IMR-90 (cell line): Measurements from ENCODE around the gene PTK7. TPM values are rescaled to one million over a fixed set of nuclear protein-coding genes. Genes with fewer than 3 reads are reported as not detected.

Source experiments
- ATAC-seq: fragments of 200-7000 bp; cut with Tn5 transposase; 2 replicates; pipeline ENCODE4 v1.9.1; 2020; ENCODE audit warnings: low read depth, mild to moderate bottlenecking, moderate library complexity
- BruUV-seq: library from RNA; stranded (reverse); fragments of 400-500 nt; replicated peaks from 2 replicates; lab custom pipeline; 2021; lab: Mats Ljungman, UMichigan
- CTCF ChIA-PET: fragments of 300-600 bp; formaldehyde crosslinking; extraction: SDS; loops from one replicate; lab custom pipeline; 2021; ENCODE audit warnings: antibody characterized with exemption; lab: Yijun Ruan, JAX
- POLR2A ChIA-PET: fragments of 300-600 bp; sonication (Branson Sonifier 250); formaldehyde crosslinking; loops from one replicate; lab custom pipeline; 2022; ENCODE audit warnings: antibody characterized with exemption; ENCODE audit not compliant: unreplicated experiment; lab: Charles Lee
- DNase-seq: peaks from one replicate; pipeline ENCODE4 v3.0.0; 2013
- H2AFZ ChIP-seq: replicated peaks from 2 replicates; pipeline ENCODE3; 2013; ENCODE audit warnings: low read length, mild to moderate bottlenecking; ENCODE audit not compliant: poor library complexity
- H2AK5ac ChIP-seq: 2 replicates; pipeline ENCODE4 v1.6.1; 2013; ENCODE audit warnings: low read depth, low read length, inconsistent platforms
- H2AK9ac ChIP-seq: replicated peaks from 2 replicates; pipeline ENCODE3; 2013; ENCODE audit warnings: mild to moderate bottlenecking, low read depth, low read length, moderate library complexity; ENCODE audit not compliant: poor library complexity
- H2BK120ac ChIP-seq: 2 replicates; pipeline ENCODE4 v1.6.1; 2013; ENCODE audit warnings: low read depth, low read length, inconsistent platforms
- H2BK15ac ChIP-seq: 3 replicates; pipeline ENCODE4 v1.6.1; 2013; ENCODE audit warnings: low read depth, low read length, inconsistent platforms
- H2BK20ac ChIP-seq: 2 replicates; pipeline ENCODE4 v1.6.1; 2013; ENCODE audit warnings: low read depth, mild to moderate bottlenecking, inconsistent platforms, low read length, moderate library complexity
- H2BK5ac ChIP-seq: 2 replicates; pipeline ENCODE4 v1.6.1; 2013; ENCODE audit warnings: mild to moderate bottlenecking, low read depth, low read length, inconsistent platforms; ENCODE audit not compliant: poor library complexity, severe bottlenecking
- H3K14ac ChIP-seq: replicated peaks from 2 replicates; pipeline ENCODE4 v1.6.1; 2013; ENCODE audit warnings: low read depth, low read length, inconsistent platforms
- H3K18ac ChIP-seq: 2 replicates; pipeline ENCODE4 v1.6.1; 2013; ENCODE audit warnings: low read depth, low read length, control low read depth
- H3K23ac ChIP-seq: 2 replicates; pipeline ENCODE4 v1.6.1; 2013; ENCODE audit warnings: low read depth, low read length, inconsistent platforms
- H3K27ac ChIP-seq: 2 replicates; pipeline ENCODE4 v1.5.1; 2013; ENCODE audit warnings: mild to moderate bottlenecking, control low read depth, low read length; ENCODE audit not compliant: insufficient read depth
- H3K27me3 ChIP-seq: 2 replicates; pipeline ENCODE4 v1.6.1; 2013; ENCODE audit warnings: low read length; ENCODE audit not compliant: control insufficient read depth, insufficient read depth
- H3K36me3 ChIP-seq: 2 replicates; pipeline ENCODE4 v1.6.1; 2013; ENCODE audit warnings: low read length, mixed read lengths; ENCODE audit not compliant: control insufficient read depth, insufficient read depth
- H3K4ac ChIP-seq: 2 replicates; pipeline ENCODE4 v1.6.1; 2013; ENCODE audit warnings: low read depth, low read length, inconsistent platforms
- H3K4me1 ChIP-seq: 2 replicates; pipeline ENCODE4 v1.6.1; 2013; ENCODE audit warnings: low read length, mixed read lengths; ENCODE audit not compliant: control insufficient read depth, insufficient read depth
- H3K4me2 ChIP-seq: 2 replicates; pipeline ENCODE4 v1.6.1; 2013; ENCODE audit warnings: low read depth, mild to moderate bottlenecking, control low read depth, low read length, moderate library complexity
- H3K4me3 ChIP-seq: 2 replicates; pipeline ENCODE4 v1.5.1; 2013; ENCODE audit warnings: low read depth, mild to moderate bottlenecking, control low read depth, low read length, moderate library complexity; ENCODE audit not compliant: insufficient read depth
- H3K56ac ChIP-seq: 2 replicates; pipeline ENCODE4 v1.6.1; 2013; ENCODE audit warnings: low read length, inconsistent platforms; ENCODE audit not compliant: insufficient read depth; ENCODE audit errors: extremely low read depth
- H3K79me1 ChIP-seq, 2 experiments: 2 replicates each; pipeline ENCODE4 v1.6.1; 2013; ENCODE audit warnings: low read length in 2 of 2, inconsistent platforms in 1 of 2, low read depth in 1 of 2
- H3K9ac ChIP-seq: 2 replicates; pipeline ENCODE4 v1.6.1; 2013; ENCODE audit warnings: low read depth, low read length, control low read depth
- H3K9me1 ChIP-seq: 2 replicates; pipeline ENCODE4 v1.6.1; 2013; ENCODE audit warnings: low read length, inconsistent platforms; ENCODE audit not compliant: insufficient read depth
- H3K9me3 ChIP-seq: 2 replicates; pipeline ENCODE4 v1.6.1; 2013; ENCODE audit warnings: low read length; ENCODE audit not compliant: control insufficient read depth, insufficient read depth
- H4K20me1 ChIP-seq: 2 replicates; pipeline ENCODE4 v1.6.1; 2013; ENCODE audit warnings: low read length, inconsistent platforms; ENCODE audit not compliant: insufficient read depth
- H4K5ac ChIP-seq: 2 replicates; pipeline ENCODE4 v1.6.1; 2013; ENCODE audit warnings: mild to moderate bottlenecking, low read depth, low read length, control low read depth
- H4K8ac ChIP-seq, 2 experiments: 2 replicates each; pipeline ENCODE4 v1.6.1; 2013; ENCODE audit warnings: low read depth in 2 of 2, low read length in 2 of 2, control low read depth in 1 of 2, inconsistent platforms in 1 of 2
- H4K91ac ChIP-seq: 2 replicates; pipeline ENCODE4 v1.6.1; 2013; ENCODE audit warnings: low read depth, low read length, inconsistent platforms; ENCODE audit not compliant: insufficient read depth
- BHLHE40 ChIP-seq: fragments of 150-350 bp; IDR thresholded peaks from 2 replicates; pipeline ENCODE4 v1.6.1; 2016; ENCODE audit warnings: mild to moderate bottlenecking, low read depth, low read length
- CTCF ChIP-seq: conservative IDR thresholded peaks from 2 replicates; pipeline ENCODE4 v1.5.1; 2012; ENCODE audit warnings: mild to moderate bottlenecking, low read depth, low read length, improper control_type of control experiment
- MAZ ChIP-seq: IDR thresholded peaks from 2 replicates; pipeline ENCODE4 v1.6.1; 2012; ENCODE audit warnings: low read depth, mild to moderate bottlenecking, low read length, improper control_type of control experiment, moderate library complexity, borderline replicate concordance
- MXI1 ChIP-seq: IDR thresholded peaks from 2 replicates; pipeline ENCODE4 v1.6.1; 2012; ENCODE audit warnings: low read depth, mild to moderate bottlenecking, low read length, moderate library complexity, borderline replicate concordance
- RAD21 ChIP-seq: IDR thresholded peaks from 2 replicates; pipeline ENCODE4 v1.6.1; 2012; ENCODE audit warnings: low read length, improper control_type of control experiment
- RFX5 ChIP-seq: IDR thresholded peaks from 2 replicates; pipeline ENCODE4 v1.8.0; 2012; ENCODE audit warnings: low read depth, mild to moderate bottlenecking, low read length, moderate library complexity
- SMC3 ChIP-seq: fragments of 150-350 bp; IDR thresholded peaks from 2 replicates; pipeline ENCODE4 v1.6.1; 2016; ENCODE audit warnings: low read depth, mild to moderate bottlenecking, antibody characterized with exemption, low read length, moderate library complexity
- USF2 ChIP-seq: fragments of 150-350 bp; IDR thresholded peaks from 2 replicates; pipeline ENCODE4 v1.6.1; 2017; ENCODE audit warnings: mild to moderate bottlenecking, antibody characterized with exemption, low read length, low read depth
- WGBS, 2 experiments: methylation state at CpG; one replicate each; pipeline versions ENCODE4 v1.1.5 to v1.1.7; 2013; ENCODE audit warnings: missing lambda C conversion rate in 2 of 2; ENCODE audit not compliant: insufficient read length in 1 of 2; ENCODE audit errors: extremely low coverage in 2 of 2; 5-methylcytosine and 5-hydroxymethylcytosine counted together
- dilution Hi-C: fragments of 300-500 bp; cut with HindIII; formaldehyde crosslinking; loops from one replicate; pipeline ENCODE4 v1.14.3; 2018; ENCODE audit warnings: low sequenced_read_pairs; ENCODE audit not compliant: unreplicated experiment
- in situ Hi-C: fragments of 300-500 bp; cut with MboI; formaldehyde crosslinking; loops from 3 replicates; pipeline ENCODE4 v1.14.3; 2019; ENCODE audit warnings: low sequenced_read_pairs, inconsistent platforms, mixed read lengths
- intact Hi-C: fragments of 100-400 bp; cut with micrococcal nuclease; formaldehyde crosslinking; loops from 2 replicates; pipeline ENCODE4 v1.10.0; 2022
- polyA plus RNA-seq, 3 experiments: library from polyadenylated mRNA; depleted of rRNA; stranded (reverse); fragments of >200 nt; gene quantifications; 2 replicates each; pipeline ENCODE4 v1.2.3, GENCODE V29; 2012; ENCODE audit warnings: low replicate concordance in 1 of 3
- total RNA-seq: library from RNA; depleted of rRNA; stranded (reverse); fragments of >200 nt; gene quantifications from 2 replicates; pipeline ENCODE4 v1.2.3, GENCODE V29; 2012

PTK7 gene
- total and polyA plus RNA-seq, 2 of the 4 experiments (the other 2 are of a cell fraction) = 47.1 to 142 TPM

GRCh38 chr6:43078691-43079090 lies 2.6 kb downstream of the PTK7 start:
- H3K4me1 ChIP-seq = peaks cover 36% of the 10 kb centered on the region
- POLR2A ChIA-PET = no interaction called here
- dilution Hi-C loops = no loop called here

More at GRCh38 chr6:43078691-43079090, 2.6 kb downstream of the PTK7 start:
- Histone ChIP-seq H3K9me3 (no peaks in the 10 kb centered on the region), H2AFZ (no peak overlapping the region), H3K79me1 (peaks cover 23 to 74% of the 10 kb centered on the region in 2 experiments), H3K9ac (peak overlapping the region; percentile 53; the same call in 1 of the 2 replicates), H4K20me1 (peaks cover 41% of the 10 kb centered on the region), H2AK9ac (no peak overlapping the region), H3K18ac (peak overlapping the region; percentile 58; the same call in 1 of the 2 replicates), H3K27ac (peak overlapping the region; percentile 77), H2BK20ac (peak overlapping the region; percentile 33; the same call in 1 of the 2 replicates), H3K9me1 (peaks cover 18% of the 10 kb centered on the region), H4K91ac (peak overlapping the region; percentile 37; the same call in 1 of the 2 replicates), H4K8ac (peak overlapping the region in 1 of 2 experiments; percentile 73; a peak in 2 of 4 replicates), H3K4me3 (peak overlapping the region; percentile 76; the same call in 1 of the 2 replicates), H3K4ac (peak overlapping the region; percentile 88), H2AK5ac (peak overlapping the region; percentile 85; the same call in 1 of the 2 replicates), H2BK120ac (peak overlapping the region; percentile 76), H3K23ac (peak overlapping the region; percentile 93), H4K5ac (peak overlapping the region; percentile 17; the same call in 1 of the 2 replicates), H2BK5ac (peak overlapping the region; percentile 84), H3K14ac (peak overlapping the region; percentile 79), H3K27me3 (no peaks in the 10 kb centered on the region), H3K4me2 (peak overlapping the region; percentile 93), H3K56ac (no peak overlapping the region), H3K36me3 (peaks cover 2% of the 10 kb centered on the region; the same call in 1 of the 2 replicates), H2BK15ac (no peak overlapping the region)
- peak; percentile 85 for DNase-seq
- TF ChIP-seq CTCF (no peak), RAD21 (no peak), USF2 (no peak), BHLHE40 (no peak), SMC3 (no peak), MXI1 (no peak), MAZ (0 out of 2 replicates have a peak, but pooled peaks have one; percentile 10), RFX5 (no peak)
- in situ Hi-C loops = loop anchor here (5.0 kb wide), 1 partner anchor 49 kb away; no protein-coding TSS in a partner anchor
- ATAC-seq = no peak
- intact Hi-C loops = loop anchor here (1.0 kb wide), 1 partner anchor 36 kb away; no protein-coding TSS in a partner anchor
- WGBS, 2 experiments = no CpG with 5 or more reads among the region's 2 CpGs
- CTCF ChIA-PET = no interaction called here
- no TSS peak for BruUV-seq
